ENCODE measurements around the gene GRID1. TPM values are rescaled to one million over a fixed set of nuclear protein-coding genes. Genes with fewer than 3 reads are reported as not detected.

GRID1 gene
- total RNA-seq, 1 experiment from 2014 or later = 0.31 TPM

- DNase-seq = peak; percentile 88
- no peak overlapping the region for H3K4me3 ChIP-seq (ENCODE audit: insufficient read depth, low read depth, low read length)
- no peaks in the 10 kb centered on the region for H3K36me3 ChIP-seq (replicated peaks; ENCODE audit: control insufficient read depth, insufficient read depth, low read length)
- no peaks in the 10 kb centered on the region for H3K27me3 ChIP-seq (ENCODE audit: control insufficient read depth, insufficient read depth, low read length)
These were observed 163.3 kb downstream of the GRID1 start for GRCh38 chr10:86203162-86203905.

GRCh38 chr10:86202226-86202735 lies 164.3 kb downstream of the GRID1 start:
- H3K27me3 ChIP-seq (ENCODE audit: control insufficient read depth, insufficient read depth, low read length) = no peaks in the 10 kb centered on the region
- DNase-seq = no peak
- H3K36me3 ChIP-seq (replicated peaks; ENCODE audit: control insufficient read depth, insufficient read depth, low read length) = no peaks in the 10 kb centered on the region
- H3K4me3 ChIP-seq (ENCODE audit: insufficient read depth, low read depth, low read length) = no peak overlapping the region

- Histone ChIP-seq H3K36me3 (replicated peaks; ENCODE audit: control insufficient read depth, insufficient read depth, low read length) (no peaks in the 10 kb centered on the region), H3K4me3 (ENCODE audit: insufficient read depth, low read depth, low read length) (no peak overlapping the region), H3K27me3 (ENCODE audit: control insufficient read depth, insufficient read depth, low read length) (no peaks in the 10 kb centered on the region)
- no peak for DNase-seq
These were observed 165.7 kb downstream of the GRID1 start for GRCh38 chr10:86200867-86201266.

GRCh38 chr10:86200269-86200668 lies 166.3 kb downstream of the GRID1 start:
- H3K27me3 ChIP-seq (ENCODE audit: control insufficient read depth, insufficient read depth, low read length) = no peaks in the 10 kb centered on the region
- no peak overlapping the region for H3K4me3 ChIP-seq (ENCODE audit: insufficient read depth, low read depth, low read length)
- no peak for DNase-seq
- no peaks in the 10 kb centered on the region for H3K36me3 ChIP-seq (replicated peaks; ENCODE audit: control insufficient read depth, insufficient read depth, low read length)

GRCh38 chr10:86199041-86199440 lies 167.6 kb downstream of the GRID1 start:
- Histone ChIP-seq H3K27me3 (ENCODE audit: control insufficient read depth, insufficient read depth, low read length) (no peaks in the 10 kb centered on the region), H3K36me3 (replicated peaks; ENCODE audit: control insufficient read depth, insufficient read depth, low read length) (no peaks in the 10 kb centered on the region)

GRCh38 chr10:86198271-86198670 lies 168.3 kb downstream of the GRID1 start:
- H3K4me3 ChIP-seq (ENCODE audit: insufficient read depth, low read depth, low read length) = no peak overlapping the region
- no peak for DNase-seq
- no peaks in the 10 kb centered on the region for H3K36me3 ChIP-seq (replicated peaks; ENCODE audit: control insufficient read depth, insufficient read depth, low read length)
- no peaks in the 10 kb centered on the region for H3K27me3 ChIP-seq (ENCODE audit: control insufficient read depth, insufficient read depth, low read length)

More at GRCh38 chr10:86199041-86199440, 167.6 kb downstream of the GRID1 start:
- DNase-seq = no peak
- no peak overlapping the region for H3K4me3 ChIP-seq (ENCODE audit: insufficient read depth, low read depth, low read length)

- no peak for DNase-seq
- Histone ChIP-seq H3K27me3 (ENCODE audit: control insufficient read depth, insufficient read depth, low read length) (no peaks in the 10 kb centered on the region), H3K36me3 (replicated peaks; ENCODE audit: control insufficient read depth, insufficient read depth, low read length) (no peaks in the 10 kb centered on the region), H3K4me3 (ENCODE audit: insufficient read depth, low read depth, low read length) (no peak overlapping the region)
These were observed 169.3 kb downstream of the GRID1 start for GRCh38 chr10:86197166-86197790.

- no peaks in the 10 kb centered on the region for H3K36me3 ChIP-seq (replicated peaks; ENCODE audit: control insufficient read depth, insufficient read depth, low read length)
- DNase-seq = no peak
These were observed 171.0 kb downstream of the GRID1 start for GRCh38 chr10:86195521-86196157.

GRCh38 chr10:86194684-86195083 lies 171.9 kb downstream of the GRID1 start:
- Histone ChIP-seq H3K4me3 (ENCODE audit: insufficient read depth, low read depth, low read length) (no peak overlapping the region), H3K27me3 (ENCODE audit: control insufficient read depth, insufficient read depth, low read length) (no peaks in the 10 kb centered on the region), H3K36me3 (replicated peaks; ENCODE audit: control insufficient read depth, insufficient read depth, low read length) (no peaks in the 10 kb centered on the region)
- DNase-seq = no peak

More at GRCh38 chr10:86195521-86196157, 171.0 kb downstream of the GRID1 start:
- no peaks in the 10 kb centered on the region for H3K27me3 ChIP-seq (ENCODE audit: control insufficient read depth, insufficient read depth, low read length)
- H3K4me3 ChIP-seq (ENCODE audit: insufficient read depth, low read depth, low read length) = no peak overlapping the region

GRCh38 chr10:86193841-86194240 lies 172.8 kb downstream of the GRID1 start:
- Histone ChIP-seq H3K27me3 (ENCODE audit: control insufficient read depth, insufficient read depth, low read length) (no peaks in the 10 kb centered on the region), H3K36me3 (replicated peaks; ENCODE audit: control insufficient read depth, insufficient read depth, low read length) (no peaks in the 10 kb centered on the region), H3K4me3 (ENCODE audit: insufficient read depth, low read depth, low read length) (no peak overlapping the region)
- DNase-seq = no peak

- no peak overlapping the region for H3K4me3 ChIP-seq (ENCODE audit: insufficient read depth, low read depth, low read length)
- DNase-seq = no peak
- H3K27me3 ChIP-seq (ENCODE audit: control insufficient read depth, insufficient read depth, low read length) = no peaks in the 10 kb centered on the region
- no peaks in the 10 kb centered on the region for H3K36me3 ChIP-seq (replicated peaks; ENCODE audit: control insufficient read depth, insufficient read depth, low read length)
These were observed 173.9 kb downstream of the GRID1 start for GRCh38 chr10:86192691-86193090.

GRCh38 chr10:86192147-86192546 lies 174.4 kb downstream of the GRID1 start:
- no peak overlapping the region for H3K4me3 ChIP-seq (ENCODE audit: insufficient read depth, low read depth, low read length)
- H3K36me3 ChIP-seq (replicated peaks; ENCODE audit: control insufficient read depth, insufficient read depth, low read length) = no peaks in the 10 kb centered on the region
- H3K27me3 ChIP-seq (ENCODE audit: control insufficient read depth, insufficient read depth, low read length) = no peaks in the 10 kb centered on the region
- DNase-seq = no peak

- H3K27me3 ChIP-seq (ENCODE audit: control insufficient read depth, insufficient read depth, low read length) = no peaks in the 10 kb centered on the region
- H3K4me3 ChIP-seq (ENCODE audit: insufficient read depth, low read depth, low read length) = no peak overlapping the region
- H3K36me3 ChIP-seq (replicated peaks; ENCODE audit: control insufficient read depth, insufficient read depth, low read length) = no peaks in the 10 kb centered on the region
- DNase-seq = no peak
These were observed 174.9 kb downstream of the GRID1 start for GRCh38 chr10:86191686-86192085.

GRCh38 chr10:86191166-86191565 lies 175.4 kb downstream of the GRID1 start:
- DNase-seq = no peak
- H3K36me3 ChIP-seq (replicated peaks; ENCODE audit: control insufficient read depth, insufficient read depth, low read length) = no peaks in the 10 kb centered on the region
- H3K27me3 ChIP-seq (ENCODE audit: control insufficient read depth, insufficient read depth, low read length) = no peaks in the 10 kb centered on the region

GRCh38 chr10:86190291-86190690 lies 176.3 kb downstream of the GRID1 start:
- DNase-seq = no peak
- no peaks in the 10 kb centered on the region for H3K27me3 ChIP-seq (ENCODE audit: control insufficient read depth, insufficient read depth, low read length)
- no peaks in the 10 kb centered on the region for H3K36me3 ChIP-seq (replicated peaks; ENCODE audit: control insufficient read depth, insufficient read depth, low read length)
- H3K4me3 ChIP-seq (ENCODE audit: insufficient read depth, low read depth, low read length) = no peak overlapping the region

More at GRCh38 chr10:86191166-86191565, 175.4 kb downstream of the GRID1 start:
- H3K4me3 ChIP-seq (ENCODE audit: insufficient read depth, low read depth, low read length) = no peak overlapping the region
